ENCODE results near the gene RNF212.

RNF212 gene

GRCh38 chr4:1098311-1098925 lies 14.9 kb downstream of the RNF212 start:
- FAIRE-seq (no peak), DNase-seq (ENCODE audit: insufficient read length, low spot score) (no peak)
- no peak for TF ChIP-seq CTCF (IDR thresholded peaks at IDR 0.05; ENCODE audit: insufficient read depth, missing control alignments)

GRCh38 chr4:1097553-1097952 lies 15.8 kb downstream of the RNF212 start:
- DNase-seq (ENCODE audit: insufficient read length, low spot score) (no peak), FAIRE-seq (no peak)
- TF ChIP-seq CTCF (IDR thresholded peaks at IDR 0.05; ENCODE audit: insufficient read depth, missing control alignments), result no peak

DNA sequence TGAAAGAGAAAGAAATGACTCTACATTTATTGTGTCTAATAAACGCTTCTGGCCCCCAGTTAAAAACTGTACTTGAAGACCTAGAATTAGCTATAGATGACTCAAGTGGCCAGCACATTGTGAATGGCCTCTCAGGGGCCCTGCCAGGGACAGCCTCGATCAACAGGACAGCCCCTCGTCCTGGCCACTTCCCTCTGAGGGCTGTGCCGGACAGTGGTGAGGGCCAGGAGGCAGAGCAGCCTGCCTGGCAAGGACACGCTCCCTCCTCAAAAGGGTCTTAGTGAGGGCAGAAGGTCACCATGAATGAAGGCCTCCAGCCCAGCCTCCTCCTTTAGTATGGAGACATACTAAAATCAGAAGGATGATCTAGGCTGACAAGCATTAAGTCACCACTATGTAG lies 16.5 kb downstream of the RNF212 start:
- FAIRE-seq, result no peak
- no peak for TF ChIP-seq CTCF (IDR thresholded peaks at IDR 0.05; ENCODE audit: insufficient read depth, missing control alignments)
- DNase-seq (ENCODE audit: insufficient read length, low spot score), result no peak

DNA sequence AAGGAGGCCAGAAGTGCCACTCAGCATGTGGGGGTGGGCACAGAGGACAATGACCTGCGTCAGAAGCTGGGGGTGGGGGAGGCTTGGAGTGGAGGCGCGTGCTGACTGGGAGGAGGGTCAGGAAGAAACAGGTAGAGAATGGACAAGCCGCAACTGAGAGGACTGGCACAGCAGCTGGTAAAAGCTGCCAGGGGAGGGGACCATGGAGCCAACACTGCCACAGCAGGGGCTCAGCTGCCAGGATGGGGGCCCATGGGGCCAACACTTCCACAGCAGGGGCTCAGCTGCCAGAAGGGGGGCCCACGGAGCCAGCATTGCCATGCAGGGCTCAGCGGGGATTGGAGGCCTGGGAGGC lies 19.1 kb downstream of the RNF212 start:
- no peak for DNase-seq (ENCODE audit: insufficient read length, low spot score)
- FAIRE-seq, result no peak
- no peak for TF ChIP-seq CTCF (IDR thresholded peaks at IDR 0.05; ENCODE audit: insufficient read depth, missing control alignments)

- no peak for TF ChIP-seq CTCF (IDR thresholded peaks at IDR 0.05; ENCODE audit: insufficient read depth, missing control alignments)
- FAIRE-seq (no peak), DNase-seq (ENCODE audit: insufficient read length, low spot score) (no peak)
Measured at GRCh38 chr4:1093391-1094335, 19.7 kb downstream of the RNF212 start.

- no peak for FAIRE-seq
- no peak for TF ChIP-seq CTCF (IDR thresholded peaks at IDR 0.05; ENCODE audit: insufficient read depth, missing control alignments)
- no peak for DNase-seq (ENCODE audit: insufficient read length, low spot score)
Measured at GRCh38 chr4:1092983-1093361, 20.4 kb downstream of the RNF212 start.

Data from D721Med (cell line).